PC-9 (cell line): ENCODE results near the gene CCDC12. TPM values are rescaled to one million over a fixed set of nuclear protein-coding genes. Genes with fewer than 3 reads are reported as not detected.

Experiments
- BruUV-seq: library from RNA; stranded (reverse); fragments of 400-500 nt; replicated peaks from 2 replicates; lab custom pipeline; 2021; lab: Mats Ljungman, UMichigan
- CTCF ChIA-PET: fragments of 300-600 bp; sonication (Branson Sonifier 250); formaldehyde crosslinking; loops from one replicate; lab custom pipeline; 2022; ENCODE audit warnings: antibody characterized with exemption; lab: Charles Lee
- POLR2A ChIA-PET: fragments of 300-600 bp; sonication (Branson Sonifier 250); formaldehyde crosslinking; loops from one replicate; lab custom pipeline; 2022; ENCODE audit warnings: antibody characterized with exemption; ENCODE audit not compliant: unreplicated experiment; lab: Charles Lee
- DNase-seq, 2 experiments: peaks; one replicate each; pipeline versions ENCODE4 v3.0.0 to v3.0.0-alpha.2; 2015 to 2022; ENCODE audit warnings: mixed read lengths in 1 of 2
- H2AFZ ChIP-seq: fragments of 200-600 bp; sonication (generic); 2 replicates; pipeline ENCODE4 v1.8.1; 2017; ENCODE audit warnings: antibody characterized with exemption
- H3F3A ChIP-seq: fragments of 200-600 bp; sonication (generic); 2 replicates; pipeline ENCODE4 v1.8.1; 2017; ENCODE audit warnings: antibody characterized with exemption, mild to moderate bottlenecking, low read depth; ENCODE audit not compliant: insufficient read depth
- H3K27ac ChIP-seq: fragments of 200-600 bp; sonication (generic); 2 replicates; pipeline ENCODE4 v1.6.1; 2016; ENCODE audit warnings: mixed run types
- H3K27me3 ChIP-seq: fragments of 200-600 bp; sonication (generic); 2 replicates; pipeline ENCODE4 v1.6.1; 2016; ENCODE audit warnings: low read depth, mixed run types; ENCODE audit not compliant: insufficient read depth
- H3K36me3 ChIP-seq: fragments of 200-600 bp; sonication (generic); 2 replicates; pipeline ENCODE4 v1.6.1; 2016; ENCODE audit warnings: low read depth, mixed run types
- H3K4me1 ChIP-seq: fragments of 200-600 bp; sonication (generic); replicated peaks from 2 replicates; pipeline ENCODE4 v1.6.1; 2016; ENCODE audit warnings: mixed run types; ENCODE audit not compliant: insufficient read depth
- H3K4me2 ChIP-seq: fragments of 200-600 bp; sonication (generic); 2 replicates; pipeline ENCODE4 v1.6.1; 2017; ENCODE audit warnings: mixed run types
- H3K4me3 ChIP-seq: fragments of 200-600 bp; sonication (generic); 2 replicates; pipeline ENCODE4 v1.6.1; 2016; ENCODE audit warnings: mixed run types
- H3K79me2 ChIP-seq: fragments of 200-600 bp; sonication (generic); 2 replicates; pipeline ENCODE4 v1.6.1; 2017; ENCODE audit warnings: low read depth, mixed run types
- H3K9me2 ChIP-seq: fragments of 200-600 bp; sonication (generic); 2 replicates; pipeline ENCODE4 v1.8.1; 2017; ENCODE audit warnings: mild to moderate bottlenecking; ENCODE audit not compliant: insufficient read depth
- H3K9me3 ChIP-seq: fragments of 200-600 bp; sonication (generic); 2 replicates; pipeline ENCODE4 v1.8.1; 2016; ENCODE audit warnings: low read depth; ENCODE audit not compliant: insufficient read depth
- H4K20me1 ChIP-seq: fragments of 200-600 bp; sonication (generic); 2 replicates; pipeline ENCODE4 v1.8.1; 2017; ENCODE audit not compliant: insufficient read depth
- CTCF ChIP-seq: fragments of 200-600 bp; sonication (generic); conservative IDR thresholded peaks from 2 replicates; pipeline ENCODE4 v1.6.1; 2017; ENCODE audit warnings: mixed run types, antibody characterized with exemption, mild to moderate bottlenecking, moderate library complexity
- EZH2 ChIP-seq: fragments of 200-600 bp; sonication (generic); IDR thresholded peaks from 2 replicates; pipeline ENCODE4 v1.8.0; 2017; ENCODE audit warnings: antibody characterized with exemption, low read depth
- intact Hi-C: fragments of 100-400 bp; cut with micrococcal nuclease; formaldehyde crosslinking; loops from one replicate; pipeline ENCODE4 v1.10.0; 2022; ENCODE audit not compliant: unreplicated experiment
- total RNA-seq: library from RNA; stranded (reverse); gene quantifications from 2 replicates; pipeline ENCODE4 v1.2.3, GENCODE V29; 2021

CCDC12 gene
- total RNA-seq, 1 experiment from 2014 or later, result 39.3 TPM

- CTCF ChIA-PET, result no interaction called here
- Histone ChIP-seq H3K9me2 (no peaks in the 10 kb centered on the region), H3K4me1 (peaks cover 13% of the 10 kb centered on the region), H3F3A (peaks cover 11% of the 10 kb centered on the region; the same call in 1 of the 2 replicates), H3K27ac (no peak overlapping the region), H3K79me2 (peaks cover 97% of the 10 kb centered on the region), H4K20me1 (peaks cover 86% of the 10 kb centered on the region), H3K4me3 (no peak overlapping the region), H3K27me3 (no peaks in the 10 kb centered on the region), H2AFZ (no peak overlapping the region), H3K4me2 (no peak overlapping the region), H3K9me3 (no peaks in the 10 kb centered on the region), H3K36me3 (no peaks in the 10 kb centered on the region)
- POLR2A ChIA-PET, result no interaction called here
- DNase-seq, result no peak
- no TSS peak for BruUV-seq
- TF ChIP-seq CTCF, result no peak
- no peak for TF ChIP-seq EZH2
- intact Hi-C loops, result no loop called here
Observed at GRCh38 chr3:46955801-46956259, 20.7 kb downstream of the CCDC12 start.

GRCh38 chr3:46955157-46955556, 21.4 kb downstream of the CCDC12 start:
- no peak for DNase-seq
- CTCF ChIA-PET, result no interaction called here
- H3K4me3 ChIP-seq, result no peak overlapping the region
- H3K79me2 ChIP-seq, result peaks cover 97% of the 10 kb centered on the region
- H3K27me3 ChIP-seq, result no peaks in the 10 kb centered on the region
- no peak for TF ChIP-seq EZH2
- no peak for TF ChIP-seq CTCF
- peaks cover 10% of the 10 kb centered on the region; the same call in 1 of the 2 replicates for H3F3A ChIP-seq
- no TSS peak for BruUV-seq
- H3K36me3 ChIP-seq, result no peaks in the 10 kb centered on the region
- peaks cover 7% of the 10 kb centered on the region for H3K4me1 ChIP-seq
- POLR2A ChIA-PET, result no interaction called here
- intact Hi-C loops, result no loop called here
- H3K4me2 ChIP-seq, result no peak overlapping the region
- H2AFZ ChIP-seq, result no peak overlapping the region
- H3K9me3 ChIP-seq, result no peaks in the 10 kb centered on the region
- H4K20me1 ChIP-seq, result peaks cover 88% of the 10 kb centered on the region
- no peaks in the 10 kb centered on the region for H3K9me2 ChIP-seq
- H3K27ac ChIP-seq, result no peak overlapping the region

GRCh38 chr3:46954178-46954577, 22.4 kb downstream of the CCDC12 start:
- POLR2A ChIA-PET, result no interaction called here
- peaks cover 88% of the 10 kb centered on the region for H4K20me1 ChIP-seq
- CTCF ChIA-PET, result no interaction called here
- H3K36me3 ChIP-seq, result no peaks in the 10 kb centered on the region
- peaks cover 11% of the 10 kb centered on the region for H3K4me1 ChIP-seq
- no peak overlapping the region for H3K4me2 ChIP-seq
- H3K4me3 ChIP-seq, result no peak overlapping the region
- DNase-seq, result no peak
- H3K9me2 ChIP-seq, result no peaks in the 10 kb centered on the region
- H3K79me2 ChIP-seq, result peaks cover 97% of the 10 kb centered on the region
- no peaks in the 10 kb centered on the region for H3K27me3 ChIP-seq
- H3K27ac ChIP-seq, result no peak overlapping the region
- peaks cover 19% of the 10 kb centered on the region; the same call in 1 of the 2 replicates for H3F3A ChIP-seq
- intact Hi-C loops, result no loop called here
- H2AFZ ChIP-seq, result no peak overlapping the region
- no TSS peak for BruUV-seq
- no peaks in the 10 kb centered on the region for H3K9me3 ChIP-seq
- TF ChIP-seq CTCF (no peak), EZH2 (no peak)
